ENCODE data around the gene ASF1A. TPM values are rescaled to one million over a fixed set of nuclear protein-coding genes. Genes with fewer than 3 reads are reported as not detected.

Gene ASF1A
- total and polyA plus RNA-seq, 9 of the 15 experiments (the other 6 are each of a cell fraction or from before 2014, with no cell fraction given): 31.5 to 45.3 (median 34.8) TPM

DNA sequence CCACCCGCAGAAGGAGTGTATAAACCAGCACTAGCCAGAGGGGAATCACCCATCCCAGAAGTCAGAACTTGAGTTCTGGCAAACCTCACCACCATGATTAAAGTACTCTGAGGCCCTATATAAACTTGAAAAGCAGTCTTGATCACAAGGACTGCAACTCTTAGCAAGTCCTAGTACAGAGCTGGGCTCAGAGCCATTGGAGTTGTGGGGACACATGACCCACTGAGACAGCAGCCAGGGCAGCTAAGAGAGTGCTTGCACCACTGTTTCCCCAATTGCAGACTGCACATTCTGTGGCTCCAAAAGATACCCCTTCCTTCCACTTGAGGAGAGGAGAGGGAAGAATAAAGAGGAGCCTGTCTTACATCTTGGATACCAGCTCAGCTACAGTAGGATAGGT, 45.7 kb downstream of the ASF1A start:
- Histone ChIP-seq H3K9me3 (replicated peaks; ENCODE audit: control insufficient read depth, insufficient read depth, low read depth, low read length) (peaks cover 13% of the 10 kb centered on the region), H3K36me3 (ENCODE audit: control insufficient read depth, insufficient read depth, low read length) (no peaks in the 10 kb centered on the region), H3K9me1 (ENCODE audit: control insufficient read depth, insufficient read depth, low read length) (no peaks in the 10 kb centered on the region), H3K4me1 (replicated peaks in 1 of 2; ENCODE audit: control insufficient read depth in 2 of 2, insufficient read depth in 2 of 2, low read length in 2 of 2) (peaks cover 0 to 4% of the 10 kb centered on the region in 2 experiments; a peak in 1 of 5 replicates), H3K4me3 (no peak overlapping the region), H3K79me2 (ENCODE audit: control insufficient read depth, insufficient read depth, low read length) (peaks cover 15% of the 10 kb centered on the region; the same call in 2 of the 3 replicates), H3K4me2 (ENCODE audit: insufficient read depth, low read length) (no peak overlapping the region), H2AFZ (ENCODE audit: low read depth, low read length) (no peak overlapping the region), H3K27ac (ENCODE audit: extremely low read depth, low read depth, low read length) (no peak overlapping the region), H4K20me1 (replicated peaks; ENCODE audit: control insufficient read depth, insufficient read depth, low read length) (no peaks in the 10 kb centered on the region), H3K9ac (ENCODE audit: insufficient read depth in 1 of 2, low read depth in 2 of 2, low read length in 2 of 2) (no peak overlapping the region), H3K27me3 (ENCODE audit: control insufficient read depth in 2 of 2, insufficient read depth in 2 of 2, low read length in 2 of 2) (no peaks in the 10 kb centered on the region)
- intact Hi-C loops (cut with micrococcal nuclease): loop anchor here (10.0 kb wide), 1 partner anchor 785 kb away; no protein-coding TSS in a partner anchor
- WGBS (ENCODE audit: insufficient coverage, low coverage, missing lambda C conversion rate): 100% methylated on average over 1 of the region's 1 CpG
- no peak for TF ChIP-seq HNRNPL (IDR thresholded peaks at IDR 0.05; ENCODE audit: low read depth, low read length)
- TF ChIP-seq HCFC1 (IDR thresholded peaks at IDR 0.05; ENCODE audit: low read depth, low read length): no peak
- TF ChIP-seq ASH1L (IDR thresholded peaks at IDR 0.05; ENCODE audit: borderline replicate concordance, low read depth, partially characterized antibody): no peak
- no peak for TF ChIP-seq TCFL5 (CRISPR knock-in tag; conservative IDR thresholded peaks at IDR 0.05)
- TF ChIP-seq SRSF7 (optimal IDR thresholded peaks at IDR 0.05; ENCODE audit: low read depth, low read length): no peak
- TF ChIP-seq FOXP1 (CRISPR knock-in tag; IDR thresholded peaks at IDR 0.05): no peak
- TF ChIP-seq TAL1 (IDR thresholded peaks at IDR 0.05): no peak
- TF ChIP-seq PHF21A (IDR thresholded peaks at IDR 0.05; ENCODE audit: borderline replicate concordance, low read depth): no peak
- no TSS peak for BruUV-seq (replicated peaks)
- no peak for ATAC-seq
- POLR2A ChIA-PET: interaction anchor here (0.6 kb wide), 1 partner anchor 578 kb away, joined by 3 read pairs; no protein-coding TSS in a partner anchor
- FAIRE-seq: no peak
- in situ Hi-C loops (cut with MboI): no loop called here
- DNase-seq (ENCODE audit: extremely low read depth in 1 of 4, low spot score in 3 of 4): no peak
- CTCF ChIA-PET (ENCODE audit: low intra/inter-chr PET ratio): no interaction called here
